ENCODE measurements around the gene TUFM. TPM values are rescaled to one million over a fixed set of nuclear protein-coding genes. Genes with fewer than 3 reads are reported as not detected.
A peak's percentile ranks its signal among the peaks of the same experiment; 100 is the strongest.

Gene TUFM
- total RNA-seq, 4 donors from 2014 or later = 95.7 to 172 (median 126) TPM

DNA sequence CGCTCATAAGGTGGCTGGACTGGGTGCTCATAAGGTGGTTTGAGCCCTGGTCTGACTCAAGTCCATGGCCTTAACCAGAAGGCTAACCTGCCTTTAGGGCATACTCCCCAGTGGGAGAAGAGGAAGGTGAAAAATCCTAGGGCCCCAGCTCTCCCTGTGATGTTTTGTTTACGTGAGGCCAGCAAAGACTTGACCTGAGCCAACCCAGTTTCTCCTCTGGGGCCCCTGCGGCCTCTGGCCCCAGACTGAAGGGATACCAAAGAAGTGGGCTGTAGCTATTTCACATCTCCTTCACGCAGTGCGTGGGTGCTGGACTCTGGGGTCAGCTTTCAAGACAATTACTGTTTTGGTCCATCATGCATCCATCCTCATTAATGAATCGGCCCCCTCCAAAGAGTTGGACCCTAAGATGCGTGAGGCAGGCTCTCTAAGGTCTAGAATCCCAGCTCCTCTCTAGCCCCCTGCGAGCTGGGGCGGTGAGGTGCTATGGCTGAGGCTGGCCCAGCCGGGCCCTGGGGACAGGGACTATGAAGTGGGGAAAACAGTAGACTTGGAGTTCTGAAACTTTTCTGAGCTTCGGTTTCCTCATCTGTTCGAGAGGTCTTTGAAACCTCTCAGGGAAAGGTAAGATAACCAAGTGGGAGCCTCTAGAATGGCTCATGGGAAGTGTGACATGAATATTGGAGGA, 19.0 kb upstream of the TUFM start:
- Histone ChIP-seq H3K27ac (no peak overlapping the region), H3K27me3 (no peaks in the 10 kb centered on the region), H3K36me3 (peaks cover 24 to 29% of the 10 kb centered on the region in 2 donors), H3K4me1 (peaks cover 11 to 18% of the 10 kb centered on the region in 2 donors), H3K9me3 (no peaks in the 10 kb centered on the region), H3K4me3 (replicated peaks in 1 of 3) (no peak overlapping the region)
- TF ChIP-seq, protein P1, sequence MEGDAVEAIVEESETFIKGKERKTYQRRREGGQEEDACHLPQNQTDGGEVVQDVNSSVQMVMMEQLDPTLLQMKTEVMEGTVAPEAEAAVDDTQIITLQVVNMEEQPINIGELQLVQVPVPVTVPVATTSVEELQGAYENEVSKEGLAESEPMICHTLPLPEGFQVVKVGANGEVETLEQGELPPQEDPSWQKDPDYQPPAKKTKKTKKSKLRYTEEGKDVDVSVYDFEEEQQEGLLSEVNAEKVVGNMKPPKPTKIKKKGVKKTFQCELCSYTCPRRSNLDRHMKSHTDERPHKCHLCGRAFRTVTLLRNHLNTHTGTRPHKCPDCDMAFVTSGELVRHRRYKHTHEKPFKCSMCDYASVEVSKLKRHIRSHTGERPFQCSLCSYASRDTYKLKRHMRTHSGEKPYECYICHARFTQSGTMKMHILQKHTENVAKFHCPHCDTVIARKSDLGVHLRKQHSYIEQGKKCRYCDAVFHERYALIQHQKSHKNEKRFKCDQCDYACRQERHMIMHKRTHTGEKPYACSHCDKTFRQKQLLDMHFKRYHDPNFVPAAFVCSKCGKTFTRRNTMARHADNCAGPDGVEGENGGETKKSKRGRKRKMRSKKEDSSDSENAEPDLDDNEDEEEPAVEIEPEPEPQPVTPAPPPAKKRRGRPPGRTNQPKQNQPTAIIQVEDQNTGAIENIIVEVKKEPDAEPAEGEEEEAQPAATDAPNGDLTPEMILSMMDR (IDR thresholded peaks at IDR 0.05) = no peak
- TF ChIP-seq POLR2A (IDR thresholded peaks at IDR 0.05) = no peak
- 91 to 93% methylated on average over 12 of the region's 12 CpGs for WGBS, 2 donors
- intact Hi-C loops (cut with DNase I) = no loop called here
- DNase-seq = no peak

DNA sequence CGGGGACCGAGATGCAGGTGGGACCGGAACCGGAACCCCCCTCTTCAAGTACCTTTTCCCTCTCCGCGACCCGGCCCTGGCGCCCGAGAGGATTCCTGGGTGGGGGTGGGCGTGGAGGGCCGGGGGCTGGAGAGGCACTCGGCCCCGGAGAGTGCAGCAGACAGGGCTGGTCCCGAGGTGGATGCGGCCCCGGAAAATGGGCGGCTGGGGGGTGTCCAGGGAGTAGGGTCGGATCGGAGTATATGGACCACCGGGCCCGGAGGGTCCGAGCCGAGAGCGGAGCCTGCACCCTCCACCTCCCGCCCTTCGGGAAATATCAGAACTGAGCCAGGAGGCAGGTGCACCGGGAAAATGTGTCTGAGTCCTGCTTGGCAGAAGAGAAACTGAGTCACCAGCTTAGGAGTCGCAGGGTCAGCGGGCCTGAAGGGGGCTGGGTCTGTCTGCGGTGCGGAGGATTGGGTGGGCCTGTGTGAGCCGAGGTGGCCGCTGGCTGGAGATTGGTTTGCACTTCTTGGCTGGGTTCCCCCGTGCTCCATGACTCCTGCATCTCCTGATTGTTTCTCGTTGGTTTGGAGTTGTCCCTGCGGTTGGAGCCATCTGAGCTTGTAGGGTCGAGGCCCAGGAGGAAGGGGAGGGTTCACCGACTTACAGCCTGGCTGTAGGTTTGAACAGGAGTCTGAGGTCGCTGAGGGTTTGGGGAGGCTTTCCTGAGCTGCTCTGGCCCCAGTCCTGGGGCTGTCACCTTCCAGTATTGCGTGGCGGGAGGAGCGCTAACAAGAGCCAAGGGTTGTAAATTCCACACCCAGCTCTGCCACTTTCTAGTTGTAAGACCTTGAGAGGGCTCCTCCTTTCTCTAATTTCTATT, 18.0 kb upstream of the TUFM start:
- 6 to 7% methylated on average over 21 to 27 of the region's 42 CpGs for WGBS, 2 donors
- DNase-seq = peak; percentile 19 to 36
- intact Hi-C loops (cut with DNase I) = no loop called here

DNA sequence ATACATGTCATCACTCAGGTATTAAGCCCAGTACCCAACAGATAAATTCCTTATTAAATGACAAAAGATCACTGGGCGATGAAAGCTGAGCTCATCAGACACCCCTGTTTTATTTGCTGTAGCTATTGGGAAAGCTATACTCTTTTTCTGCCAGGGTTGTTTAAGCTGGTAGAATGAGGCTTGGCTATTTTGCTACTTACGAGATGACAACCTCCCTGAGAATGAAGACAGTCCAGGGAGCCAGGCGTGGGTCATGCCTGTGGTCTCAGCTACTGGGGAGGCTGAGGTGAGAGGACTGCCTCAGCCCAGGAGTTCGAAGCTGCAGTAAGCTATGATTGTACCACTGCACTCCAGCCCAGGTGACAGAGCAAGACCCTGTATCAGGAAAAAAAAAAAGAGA, 13.2 kb upstream of the TUFM start:
- H3K9me3 ChIP-seq = no peaks in the 10 kb centered on the region
- intact Hi-C loops (cut with DNase I) = no loop called here
- H3K4me3 ChIP-seq (replicated peaks in 1 of 3) = no peak overlapping the region
- WGBS, 2 donors = 93 to 94% methylated on average over 4 of the region's 4 CpGs
- H3K36me3 ChIP-seq = no peaks in the 10 kb centered on the region
- TF ChIP-seq POLR2A (IDR thresholded peaks at IDR 0.05) = no peak
- TF ChIP-seq, protein P1 (IDR thresholded peaks at IDR 0.05) = no peak
- H3K27ac ChIP-seq = no peak overlapping the region
- peaks cover 8 to 13% of the 10 kb centered on the region in 2 donors for H3K4me1 ChIP-seq
- H3K27me3 ChIP-seq = no peaks in the 10 kb centered on the region
- DNase-seq = no peak

More for the DNA sequence above, 18.0 kb upstream of the TUFM start:
- no peaks in the 10 kb centered on the region for H3K27me3 ChIP-seq
- H3K36me3 ChIP-seq = peaks cover 15 to 19% of the 10 kb centered on the region in 2 donors
- no peak for TF ChIP-seq POLR2A (IDR thresholded peaks at IDR 0.05)
- TF ChIP-seq, protein P1 (IDR thresholded peaks at IDR 0.05) = no peak
- H3K4me3 ChIP-seq (replicated peaks in 1 of 3) = peak overlapping the region; percentile 33 to 77 (median 73)
- H3K9me3 ChIP-seq = no peaks in the 10 kb centered on the region
- H3K4me1 ChIP-seq = peaks cover 11 to 18% of the 10 kb centered on the region in 2 donors
- H3K27ac ChIP-seq = peak overlapping the region; percentile 85 to 93 (median 90)

DNA sequence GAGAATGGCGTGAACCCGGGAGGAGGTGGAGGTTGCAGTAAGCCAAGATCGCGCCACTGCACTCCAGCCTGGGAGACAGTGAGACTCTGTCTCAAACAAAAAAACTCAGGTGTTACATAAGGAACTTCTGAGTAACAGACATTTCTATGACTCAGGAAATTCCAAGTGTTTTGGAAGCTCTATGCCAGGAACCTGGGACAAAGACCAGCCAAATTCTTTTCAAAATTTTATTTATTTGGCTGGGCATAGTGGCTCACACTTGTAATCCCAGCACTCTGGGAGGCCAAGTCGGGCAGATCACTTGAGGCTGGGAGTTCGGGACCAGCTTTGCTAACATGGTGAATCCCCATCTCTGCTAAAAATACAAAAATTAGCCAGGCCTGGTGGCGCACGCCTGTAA, 12.3 kb upstream of the TUFM start:
- no peak for TF ChIP-seq POLR2A (IDR thresholded peaks at IDR 0.05)
- TF ChIP-seq, protein P1 (IDR thresholded peaks at IDR 0.05) = no peak
- intact Hi-C loops (cut with DNase I) = no loop called here
- peak overlapping the region; percentile 18 to 67 (median 59) for H3K27ac ChIP-seq
- peak in 1 of 2 donors; percentile 41 for DNase-seq
- H3K4me1 ChIP-seq = peaks cover 8 to 12% of the 10 kb centered on the region in 2 donors
- H3K36me3 ChIP-seq = no peaks in the 10 kb centered on the region
- H3K9me3 ChIP-seq = no peaks in the 10 kb centered on the region
- no peaks in the 10 kb centered on the region for H3K27me3 ChIP-seq
- H3K4me3 ChIP-seq (replicated peaks in 1 of 3) = no peak overlapping the region
- 81 to 95% methylated on average over 8 of the region's 8 CpGs for WGBS, 2 donors

DNA sequence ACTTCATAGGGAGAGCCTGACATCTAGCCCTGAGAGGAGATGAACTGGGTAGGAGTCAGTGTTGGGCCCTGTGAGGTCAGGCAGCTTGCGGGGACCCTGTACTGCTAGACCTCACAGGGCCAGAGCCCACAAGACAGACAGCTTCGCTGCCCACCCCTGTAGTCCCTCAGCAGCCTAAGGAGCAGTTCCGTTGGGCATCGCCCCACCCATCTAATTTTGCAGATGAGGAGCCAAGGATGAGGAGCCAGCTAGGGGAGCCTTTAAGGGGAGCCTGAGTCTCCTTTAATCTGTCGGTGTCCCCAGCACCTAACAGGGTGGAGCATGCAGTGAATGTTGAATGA, 755 bp upstream of the TUFM start:
- H3K36me3 ChIP-seq = peaks cover 28% of the 10 kb centered on the region in 2 donors
- WGBS, 2 donors = 31 to 37% methylated on average over 4 to 5 of the region's 5 CpGs
- no peaks in the 10 kb centered on the region for H3K27me3 ChIP-seq
- peak overlapping the region; percentile 53 to 95 (median 61) for H3K4me3 ChIP-seq (replicated peaks in 1 of 3)
- intact Hi-C loops (cut with DNase I) = no loop called here
- no peaks in the 10 kb centered on the region for H3K9me3 ChIP-seq
- H3K27ac ChIP-seq = peak overlapping the region; percentile 71 to 82 (median 82)
- DNase-seq = no peak
- TF ChIP-seq, protein P1 (IDR thresholded peaks at IDR 0.05) = no peak
- TF ChIP-seq POLR2A (IDR thresholded peaks at IDR 0.05) = no peak
- peaks cover 14 to 17% of the 10 kb centered on the region in 2 donors for H3K4me1 ChIP-seq
